Smooth muscle cell (in vitro differentiated cells): ENCODE data around the gene PDPK1. TPM values are rescaled to one million over a fixed set of nuclear protein-coding genes. Genes with fewer than 3 reads are reported as not detected.

ENCODE experiments used
- DNase-seq: peaks from one replicate; lab custom pipeline; 2025; ENCODE audit not compliant: unreplicated experiment; lab: John Stamatoyannopoulos, UW
- H2AFZ ChIP-seq: fragments of 200-600 bp; sonication (generic); 2 replicates; pipeline ENCODE4 v1.6.0; 2016; ENCODE audit warnings: antibody characterized with exemption, low read depth, mild to moderate bottlenecking
- H3F3A ChIP-seq: fragments of 200-600 bp; sonication (generic); 2 replicates; pipeline ENCODE4 v1.6.0; 2017; ENCODE audit warnings: antibody characterized with exemption, low read depth
- H3K27ac ChIP-seq: fragments of 200-600 bp; sonication (generic); 2 replicates; pipeline ENCODE4 v1.5.1; 2016; ENCODE audit warnings: low read depth, mild to moderate bottlenecking
- H3K27me3 ChIP-seq: fragments of 200-600 bp; sonication (generic); 2 replicates; pipeline ENCODE4 v1.6.1; 2016; ENCODE audit warnings: low read depth, mild to moderate bottlenecking
- H3K36me3 ChIP-seq: fragments of 200-600 bp; sonication (generic); 2 replicates; pipeline ENCODE4 v1.5.1; 2016; ENCODE audit warnings: low read depth
- H3K4me1 ChIP-seq: fragments of 200-600 bp; sonication (generic); 2 replicates; pipeline ENCODE4 v1.5.1; 2016; ENCODE audit warnings: low read depth
- H3K4me2 ChIP-seq: fragments of 200-600 bp; sonication (generic); 2 replicates; pipeline ENCODE4 v1.6.0; 2016; ENCODE audit warnings: mild to moderate bottlenecking
- H3K4me3 ChIP-seq: fragments of 200-600 bp; sonication (generic); 2 replicates; pipeline ENCODE4 v1.5.1; 2016; ENCODE audit warnings: mild to moderate bottlenecking
- H3K79me2 ChIP-seq: fragments of 200-600 bp; sonication (generic); 2 replicates; pipeline ENCODE4 v1.6.0; 2016; ENCODE audit warnings: low read depth, mild to moderate bottlenecking
- H3K9ac ChIP-seq: fragments of 200-600 bp; sonication (generic); 2 replicates; pipeline ENCODE4 v1.6.0; 2016; ENCODE audit warnings: low read depth
- H3K9me3 ChIP-seq: fragments of 200-600 bp; sonication (generic); replicated peaks from 2 replicates; pipeline ENCODE4 v1.5.1; 2016; ENCODE audit warnings: low read depth
- H4K20me1 ChIP-seq: fragments of 200-600 bp; sonication (generic); 2 replicates; pipeline ENCODE4 v1.6.0; 2016; ENCODE audit warnings: low read depth
- WGBS: methylation state at CpG from one replicate; pipeline ENCODE4 v1.1.7; 2016; ENCODE audit warnings: low lambda C conversion rate; 5-methylcytosine and 5-hydroxymethylcytosine counted together
- polyA plus RNA-seq: library from polyadenylated mRNA; unstranded; fragments of >200 nt; fragmentation: Nextera tagmentation; extraction: Ambion mirVana; gene quantifications from 2 replicates; pipeline ENCODE4 v1.2.1, GENCODE V29; 2016
- total RNA-seq: library from RNA; depleted of rRNA; stranded (reverse); fragments of >200 nt; gene quantifications from 2 replicates; pipeline ENCODE4 v1.2.3, GENCODE V29; 2014
- TF ChIP-seq, protein P1 (sequence below): fragments of 200-600 bp; sonication (generic); IDR thresholded peaks from 2 replicates; pipeline ENCODE4 v1.5.1; 2017; ENCODE audit warnings: borderline replicate concordance, mild to moderate bottlenecking, antibody characterized with exemption; ENCODE audit not compliant: insufficient read depth, poor library complexity, severe bottlenecking

PDPK1 gene
- total and polyA plus RNA-seq, 2 experiments from 2014 or later = 16.4 to 23.8 TPM

DNA sequence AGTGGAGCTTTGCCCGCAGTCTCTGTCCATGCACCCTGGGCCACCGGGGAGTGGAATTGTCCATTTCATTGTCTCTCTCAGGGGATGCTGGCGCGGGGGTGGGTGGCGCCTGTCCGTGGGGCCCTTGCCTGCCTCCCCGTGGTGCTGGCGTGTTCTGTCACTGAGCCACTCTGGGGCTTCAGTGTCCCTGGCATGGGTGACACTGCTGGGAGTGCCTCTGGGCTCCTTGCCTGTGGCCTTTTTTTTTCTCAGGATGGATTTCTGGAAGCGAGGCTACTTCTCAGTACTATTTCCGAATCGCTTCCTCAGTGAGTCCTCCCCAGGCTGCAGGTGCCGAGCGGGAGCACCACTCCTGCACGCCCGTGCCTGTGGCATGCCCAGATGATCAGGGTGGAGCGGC is 55.0 kb downstream of the PDPK1 start:
- Histone ChIP-seq H4K20me1 (peaks cover 50% of the 10 kb centered on the region), H3K9me3 (no peaks in the 10 kb centered on the region), H3F3A (no peaks in the 10 kb centered on the region), H3K79me2 (peaks cover 15% of the 10 kb centered on the region), H3K4me1 (no peaks in the 10 kb centered on the region), H3K27me3 (no peaks in the 10 kb centered on the region), H3K36me3 (peaks cover 2% of the 10 kb centered on the region), H3K9ac (no peak overlapping the region), H2AFZ (no peak overlapping the region), H3K4me3 (no peak overlapping the region), H3K27ac (no peak overlapping the region), H3K4me2 (no peak overlapping the region)
- TF ChIP-seq, protein P1, sequence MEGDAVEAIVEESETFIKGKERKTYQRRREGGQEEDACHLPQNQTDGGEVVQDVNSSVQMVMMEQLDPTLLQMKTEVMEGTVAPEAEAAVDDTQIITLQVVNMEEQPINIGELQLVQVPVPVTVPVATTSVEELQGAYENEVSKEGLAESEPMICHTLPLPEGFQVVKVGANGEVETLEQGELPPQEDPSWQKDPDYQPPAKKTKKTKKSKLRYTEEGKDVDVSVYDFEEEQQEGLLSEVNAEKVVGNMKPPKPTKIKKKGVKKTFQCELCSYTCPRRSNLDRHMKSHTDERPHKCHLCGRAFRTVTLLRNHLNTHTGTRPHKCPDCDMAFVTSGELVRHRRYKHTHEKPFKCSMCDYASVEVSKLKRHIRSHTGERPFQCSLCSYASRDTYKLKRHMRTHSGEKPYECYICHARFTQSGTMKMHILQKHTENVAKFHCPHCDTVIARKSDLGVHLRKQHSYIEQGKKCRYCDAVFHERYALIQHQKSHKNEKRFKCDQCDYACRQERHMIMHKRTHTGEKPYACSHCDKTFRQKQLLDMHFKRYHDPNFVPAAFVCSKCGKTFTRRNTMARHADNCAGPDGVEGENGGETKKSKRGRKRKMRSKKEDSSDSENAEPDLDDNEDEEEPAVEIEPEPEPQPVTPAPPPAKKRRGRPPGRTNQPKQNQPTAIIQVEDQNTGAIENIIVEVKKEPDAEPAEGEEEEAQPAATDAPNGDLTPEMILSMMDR = no peak
- over 99% methylated on average over 16 of the region's 16 CpGs for WGBS
- DNase-seq = no peak

DNA sequence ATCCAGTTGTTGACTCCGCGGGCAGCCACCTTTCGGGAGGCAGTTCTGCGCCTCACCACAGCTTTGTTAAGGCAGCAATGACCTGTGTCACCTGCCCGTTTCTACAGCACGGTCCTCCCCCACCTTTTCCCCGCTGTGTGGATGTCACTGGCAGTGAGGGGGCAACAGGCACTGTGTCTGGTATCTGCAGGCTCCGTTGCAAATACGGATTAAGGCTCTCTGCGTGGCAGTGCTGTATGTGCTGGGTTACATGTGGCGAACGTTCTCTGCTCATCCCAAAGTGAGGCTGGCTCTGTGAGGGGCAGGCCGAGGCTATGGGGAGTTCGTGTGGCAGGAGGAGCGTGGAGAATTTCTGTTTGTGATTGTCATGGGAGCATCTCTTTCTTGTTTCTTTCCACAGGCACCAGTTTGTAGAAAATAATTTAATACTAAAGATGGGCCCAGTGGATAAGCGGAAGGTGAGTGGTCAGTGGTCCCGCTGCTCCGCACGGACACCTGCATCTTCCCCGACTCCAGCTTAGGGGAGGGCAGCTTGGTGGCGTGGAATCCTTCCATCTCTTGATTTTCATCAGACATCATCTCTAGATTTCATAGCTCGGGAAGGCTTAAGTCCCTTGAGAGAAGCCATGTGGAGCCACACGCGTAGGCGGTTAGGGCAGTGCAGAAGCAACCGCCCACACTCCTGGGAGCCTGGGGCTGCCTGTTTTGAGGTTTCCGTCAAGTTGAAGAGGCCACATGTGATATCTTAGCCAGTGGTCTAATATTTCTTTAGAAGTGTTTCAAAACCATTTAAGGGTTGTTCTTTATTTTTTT is 57.8 kb downstream of the PDPK1 start:
- no peak overlapping the region for H3K4me3 ChIP-seq
- H3K27ac ChIP-seq = no peak overlapping the region
- H2AFZ ChIP-seq = no peak overlapping the region
- no peak overlapping the region for H3K4me2 ChIP-seq
- 92% methylated on average over 27 of the region's 27 CpGs for WGBS
- H3K27me3 ChIP-seq = no peaks in the 10 kb centered on the region
- H3F3A ChIP-seq = no peaks in the 10 kb centered on the region
- H3K4me1 ChIP-seq = no peaks in the 10 kb centered on the region
- H3K36me3 ChIP-seq = no peaks in the 10 kb centered on the region
- DNase-seq = no peak
- H3K9ac ChIP-seq = no peak overlapping the region
- TF ChIP-seq, protein P1 = no peak
- no peaks in the 10 kb centered on the region for H3K9me3 ChIP-seq
- H3K79me2 ChIP-seq = peaks cover 15% of the 10 kb centered on the region
- peaks cover 42% of the 10 kb centered on the region for H4K20me1 ChIP-seq

DNA sequence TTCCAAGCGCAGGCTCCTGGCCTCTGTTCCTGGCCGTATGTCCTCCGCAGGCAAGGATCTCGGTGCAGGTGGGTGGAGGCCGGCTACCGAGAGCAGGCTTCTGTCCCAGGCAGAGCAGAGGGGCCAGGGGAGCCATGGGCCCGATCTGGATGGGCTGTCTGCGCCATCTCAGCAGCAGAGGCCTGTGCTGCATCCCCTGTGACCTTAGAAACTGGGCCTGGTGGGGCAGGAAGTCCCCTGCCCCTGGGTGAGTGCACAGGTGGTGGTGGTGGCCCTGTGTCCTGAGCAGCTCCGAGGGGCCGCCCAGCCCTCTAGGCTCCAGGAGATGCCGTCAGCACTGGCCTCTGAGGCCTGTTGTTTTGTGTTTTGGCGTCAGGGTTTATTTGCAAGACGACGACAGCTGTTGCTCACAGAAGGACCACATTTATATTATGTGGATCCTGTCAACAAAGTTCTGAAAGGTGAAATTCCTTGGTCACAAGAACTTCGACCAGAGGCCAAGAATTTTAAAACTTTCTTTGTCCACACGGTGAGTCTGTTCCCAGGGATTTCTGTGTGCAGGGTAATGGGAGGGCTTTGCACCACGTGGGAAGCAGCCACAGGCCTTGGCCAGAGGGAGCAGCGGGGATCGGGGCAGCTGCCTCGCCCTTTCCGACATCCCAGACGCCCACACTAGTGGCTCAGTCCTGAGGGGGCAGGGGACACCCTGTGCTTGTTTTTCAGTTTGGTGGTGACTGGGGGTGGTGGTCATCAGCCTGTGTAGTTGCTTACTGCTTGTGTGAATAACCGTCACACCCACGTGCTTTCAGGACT is 59.1 kb downstream of the PDPK1 start:
- Histone ChIP-seq H3K9me3 (no peaks in the 10 kb centered on the region), H3K4me2 (no peak overlapping the region), H3K4me1 (no peaks in the 10 kb centered on the region), H3K36me3 (no peaks in the 10 kb centered on the region), H2AFZ (no peak overlapping the region), H3K79me2 (peaks cover 15% of the 10 kb centered on the region), H3K4me3 (no peak overlapping the region), H3K27me3 (no peaks in the 10 kb centered on the region), H3K9ac (no peak overlapping the region), H4K20me1 (peaks cover 35% of the 10 kb centered on the region), H3F3A (no peaks in the 10 kb centered on the region), H3K27ac (no peak overlapping the region)
- WGBS = 94% methylated on average over 24 of the region's 24 CpGs
- no peak for DNase-seq
- TF ChIP-seq, protein P1 = no peak
